Ascending aorta (tissue), 2 donors: ENCODE results near the gene ZC3H12A. TPM values are rescaled to one million over a fixed set of nuclear protein-coding genes. Genes with fewer than 3 reads are reported as not detected.
A peak's percentile ranks its signal among the peaks of the same experiment; 100 is the strongest.

Experiments
- DNase-seq, 2 donors: peaks; one replicate each; pipeline ENCODE4 v3.0.0-alpha.2; 2019; ENCODE audit warnings: low spot score in 2 of 2
- H3K27ac ChIP-seq, 2 donors: fragments of 200-600 bp; sonication (generic); one replicate each; pipeline ENCODE4 v1.5.1; 2016 to 2017; ENCODE audit warnings: mild to moderate bottlenecking in 1 of 2
- H3K27me3 ChIP-seq: fragments of 200-600 bp; sonication (generic); one replicate; pipeline ENCODE4 v1.5.1; 2017
- H3K36me3 ChIP-seq, 2 donors: fragments of 200-600 bp; sonication (generic); one replicate each; pipeline ENCODE4 v1.5.1; 2016
- H3K4me1 ChIP-seq, 2 donors: fragments of 200-600 bp; sonication (generic); one replicate each; pipeline ENCODE4 v1.5.1; 2016 to 2017; ENCODE audit warnings: mild to moderate bottlenecking in 1 of 2
- H3K4me3 ChIP-seq, 2 donors: fragments of 200-600 bp; sonication (generic); one replicate each; pipeline ENCODE4 v1.5.1; 2016 to 2017; ENCODE audit warnings: mild to moderate bottlenecking in 1 of 2
- H3K9me3 ChIP-seq, 2 donors: fragments of 200-600 bp; sonication (generic); one replicate each; pipeline ENCODE4 v1.5.1; 2016
- intact Hi-C: fragments of 100-400 bp; cut with DNase I; formaldehyde crosslinking; loops from one replicate; pipeline ENCODE4 v1.15.1; 2023
- total RNA-seq: library from RNA; depleted of rRNA; stranded (reverse); fragments of >200 nt; gene quantifications from one replicate; pipeline ENCODE4 v1.1.0, GENCODE V29; 2016
- TF ChIP-seq, protein P1 (sequence below), 3 experiments: fragments of 200-600 bp in 2 of 3; fragments of 450-650 bp in 1 of 3; sonication (generic) in 2 of 3; IDR thresholded peaks; one replicate each; pipeline ENCODE4 v1.5.1; 2016 to 2019; ENCODE audit warnings: antibody characterized with exemption in 3 of 3, mild to moderate bottlenecking in 1 of 3, moderate library complexity in 1 of 3

Gene ZC3H12A
- total RNA-seq, 1 donor from 2014 or later, result 12.8 TPM

DNA sequence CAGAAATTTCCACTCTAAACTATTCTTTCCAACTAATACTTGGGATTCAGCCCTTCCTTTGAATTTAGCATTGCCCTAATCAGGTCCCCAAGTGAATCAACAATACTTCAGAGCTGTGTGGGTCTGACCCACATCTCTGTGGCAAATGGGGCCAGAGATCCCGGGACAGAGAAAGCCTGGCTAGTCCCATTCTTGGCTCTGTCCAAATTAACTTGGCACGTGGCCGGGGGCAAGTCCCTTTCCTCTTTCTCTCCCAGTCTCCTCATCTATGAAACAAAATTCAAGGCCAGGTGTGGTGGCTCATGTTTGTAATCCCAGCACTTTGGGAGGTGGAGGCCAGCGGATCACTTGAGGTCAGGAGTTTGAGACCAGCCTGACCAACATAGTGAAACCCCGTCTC lies 6.3 kb upstream of the ZC3H12A start:
- intact Hi-C loops, result no loop called here
- Histone ChIP-seq H3K27me3 (no peaks in the 10 kb centered on the region), H3K4me3 (no peak overlapping the region), H3K27ac (no peak overlapping the region), H3K4me1 (peaks cover 19 to 25% of the 10 kb centered on the region in 2 donors), H3K9me3 (no peaks in the 10 kb centered on the region), H3K36me3 (peaks cover 0 to 3% of the 10 kb centered on the region in 2 donors)
- no peak for DNase-seq
- TF ChIP-seq, protein P1, sequence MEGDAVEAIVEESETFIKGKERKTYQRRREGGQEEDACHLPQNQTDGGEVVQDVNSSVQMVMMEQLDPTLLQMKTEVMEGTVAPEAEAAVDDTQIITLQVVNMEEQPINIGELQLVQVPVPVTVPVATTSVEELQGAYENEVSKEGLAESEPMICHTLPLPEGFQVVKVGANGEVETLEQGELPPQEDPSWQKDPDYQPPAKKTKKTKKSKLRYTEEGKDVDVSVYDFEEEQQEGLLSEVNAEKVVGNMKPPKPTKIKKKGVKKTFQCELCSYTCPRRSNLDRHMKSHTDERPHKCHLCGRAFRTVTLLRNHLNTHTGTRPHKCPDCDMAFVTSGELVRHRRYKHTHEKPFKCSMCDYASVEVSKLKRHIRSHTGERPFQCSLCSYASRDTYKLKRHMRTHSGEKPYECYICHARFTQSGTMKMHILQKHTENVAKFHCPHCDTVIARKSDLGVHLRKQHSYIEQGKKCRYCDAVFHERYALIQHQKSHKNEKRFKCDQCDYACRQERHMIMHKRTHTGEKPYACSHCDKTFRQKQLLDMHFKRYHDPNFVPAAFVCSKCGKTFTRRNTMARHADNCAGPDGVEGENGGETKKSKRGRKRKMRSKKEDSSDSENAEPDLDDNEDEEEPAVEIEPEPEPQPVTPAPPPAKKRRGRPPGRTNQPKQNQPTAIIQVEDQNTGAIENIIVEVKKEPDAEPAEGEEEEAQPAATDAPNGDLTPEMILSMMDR (IDR thresholded peaks at IDR 0.05), result no peak

GRCh38 chr1:37469386-37469785 lies 5.0 kb upstream of the ZC3H12A start:
- peaks cover 19 to 32% of the 10 kb centered on the region in 2 donors for H3K4me1 ChIP-seq

GRCh38 chr1:37471345-37472231 lies 2.8 kb upstream of the ZC3H12A start:
- no peaks in the 10 kb centered on the region for H3K9me3 ChIP-seq
- peaks cover 32 to 44% of the 10 kb centered on the region in 2 donors for H3K4me1 ChIP-seq
- H3K4me3 ChIP-seq, result peak overlapping the region; percentile 44 to 49
- H3K27ac ChIP-seq, result peak overlapping the region; percentile 99
- peaks cover 0 to 6% of the 10 kb centered on the region in 2 donors for H3K36me3 ChIP-seq
- intact Hi-C loops, result loop anchor here (1.0 to 10.0 kb wide), 7 partner anchors 16 to 1087 kb away; partner anchors contain the start of genes CDCA8, DNALI1, GNL2 and SF3A3
- no peaks in the 10 kb centered on the region for H3K27me3 ChIP-seq
- peak; percentile 69 to 95 for DNase-seq
- TF ChIP-seq, protein P1 (IDR thresholded peaks at IDR 0.05), result no peak

More at GRCh38 chr1:37469386-37469785, 5.0 kb upstream of the ZC3H12A start:
- no peak overlapping the region for H3K4me3 ChIP-seq
- H3K27me3 ChIP-seq, result no peaks in the 10 kb centered on the region
- intact Hi-C loops, result no loop called here
- H3K9me3 ChIP-seq, result no peaks in the 10 kb centered on the region
- peaks cover 0 to 3% of the 10 kb centered on the region in 2 donors for H3K36me3 ChIP-seq
- no peak for DNase-seq
- H3K27ac ChIP-seq, result peak overlapping the region; percentile 99
- TF ChIP-seq, protein P1 (IDR thresholded peaks at IDR 0.05), result no peak

GRCh38 chr1:37472281-37472680 lies 2.1 kb upstream of the ZC3H12A start:
- Histone ChIP-seq H3K36me3 (peaks cover 0 to 6% of the 10 kb centered on the region in 2 donors), H3K9me3 (no peaks in the 10 kb centered on the region), H3K4me1 (peaks cover 32 to 50% of the 10 kb centered on the region in 2 donors), H3K27me3 (no peaks in the 10 kb centered on the region), H3K4me3 (peak overlapping the region; percentile 44 to 49), H3K27ac (peak overlapping the region; percentile 99)
- TF ChIP-seq, protein P1 (IDR thresholded peaks at IDR 0.05), result no peak
- intact Hi-C loops, result loop anchor here (5.0 to 10.0 kb wide), 5 partner anchors 85 to 1087 kb away; partner anchors contain the start of genes CDCA8, DNALI1, GNL2 and SF3A3
- DNase-seq, result no peak

GRCh38 chr1:37472994-37473393 lies 1.4 kb upstream of the ZC3H12A start:
- Histone ChIP-seq H3K4me3 (peak overlapping the region; percentile 81 to 95), H3K36me3 (peaks cover 5 to 11% of the 10 kb centered on the region in 2 donors), H3K4me1 (peaks cover 39 to 57% of the 10 kb centered on the region in 2 donors), H3K27me3 (no peaks in the 10 kb centered on the region), H3K9me3 (no peaks in the 10 kb centered on the region), H3K27ac (peak overlapping the region; percentile 99)
- TF ChIP-seq, protein P1 (IDR thresholded peaks at IDR 0.05), result no peak
- no peak for DNase-seq
- intact Hi-C loops, result loop anchor here (1.0 to 10.0 kb wide), 6 partner anchors 41 to 1088 kb away; partner anchors contain the start of genes CDCA8, DNALI1, GNL2 and MEAF6
